SIG-M5 treated with dmso at 0.1 percent for 504 hours (cell line): ENCODE data around the gene SMG6.

Experiments
- DNase-seq: peaks from one replicate; lab custom pipeline; 2025; ENCODE audit not compliant: unreplicated experiment; lab: John Stamatoyannopoulos, UW

SMG6 gene

DNA sequence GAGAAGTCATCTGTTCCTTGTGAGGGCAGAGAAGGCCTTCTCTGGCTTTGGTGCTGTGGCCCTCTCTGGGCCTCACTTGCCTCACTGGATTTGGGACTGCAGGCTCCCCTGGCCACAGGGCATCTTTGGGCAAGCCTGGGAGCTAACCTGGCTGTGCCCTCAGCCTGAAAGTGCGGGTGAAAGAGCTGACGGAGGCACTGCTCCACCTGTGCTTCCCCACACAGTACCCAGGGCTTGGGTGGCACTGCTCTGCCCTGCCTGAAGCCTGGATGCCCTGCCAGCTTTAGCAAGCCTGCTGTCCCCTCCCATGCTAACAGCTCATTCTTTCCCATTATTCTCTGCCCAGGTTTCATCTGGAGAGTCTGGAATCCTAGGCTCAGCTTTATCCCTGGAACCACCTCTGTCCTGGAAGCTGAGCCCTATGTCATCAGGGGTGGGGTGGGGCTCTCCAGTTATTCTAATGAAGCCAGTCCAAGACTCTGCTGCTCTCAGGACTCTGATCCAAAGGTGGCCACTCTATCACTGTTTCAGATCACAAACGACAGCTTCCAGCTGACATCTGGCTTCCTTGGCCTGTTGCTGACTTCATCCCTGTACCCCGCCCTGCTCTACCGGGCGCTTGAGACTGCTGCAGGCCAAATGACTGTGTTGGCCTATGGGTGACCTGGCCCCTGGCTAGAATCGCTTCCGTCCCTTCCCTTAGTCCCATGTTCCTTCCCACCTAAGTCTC is 219.4 kb downstream of the SMG6 start:
- DNase-seq: no peak

DNA sequence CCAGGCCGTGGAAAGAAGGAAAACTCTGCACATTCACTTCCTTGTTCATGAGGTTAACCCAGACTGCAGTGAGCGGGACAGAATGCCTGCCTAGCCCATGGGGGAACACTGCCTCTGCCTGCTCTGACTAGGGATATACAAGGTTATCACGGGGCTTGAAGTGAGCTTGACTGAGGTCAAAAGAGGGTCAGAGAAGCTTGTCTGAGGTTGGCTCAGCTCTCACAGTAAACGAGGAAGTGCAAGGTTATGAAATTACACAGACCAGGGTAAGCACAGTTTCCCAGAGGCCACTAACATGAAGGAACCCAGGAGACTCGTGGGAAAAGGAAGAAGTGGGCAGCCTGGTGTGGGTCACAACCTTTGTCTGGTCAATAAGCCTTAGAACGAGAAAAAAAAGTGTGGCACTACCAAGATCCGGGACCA is 220.0 kb downstream of the SMG6 start:
- DNase-seq: peak; percentile 87

DNA sequence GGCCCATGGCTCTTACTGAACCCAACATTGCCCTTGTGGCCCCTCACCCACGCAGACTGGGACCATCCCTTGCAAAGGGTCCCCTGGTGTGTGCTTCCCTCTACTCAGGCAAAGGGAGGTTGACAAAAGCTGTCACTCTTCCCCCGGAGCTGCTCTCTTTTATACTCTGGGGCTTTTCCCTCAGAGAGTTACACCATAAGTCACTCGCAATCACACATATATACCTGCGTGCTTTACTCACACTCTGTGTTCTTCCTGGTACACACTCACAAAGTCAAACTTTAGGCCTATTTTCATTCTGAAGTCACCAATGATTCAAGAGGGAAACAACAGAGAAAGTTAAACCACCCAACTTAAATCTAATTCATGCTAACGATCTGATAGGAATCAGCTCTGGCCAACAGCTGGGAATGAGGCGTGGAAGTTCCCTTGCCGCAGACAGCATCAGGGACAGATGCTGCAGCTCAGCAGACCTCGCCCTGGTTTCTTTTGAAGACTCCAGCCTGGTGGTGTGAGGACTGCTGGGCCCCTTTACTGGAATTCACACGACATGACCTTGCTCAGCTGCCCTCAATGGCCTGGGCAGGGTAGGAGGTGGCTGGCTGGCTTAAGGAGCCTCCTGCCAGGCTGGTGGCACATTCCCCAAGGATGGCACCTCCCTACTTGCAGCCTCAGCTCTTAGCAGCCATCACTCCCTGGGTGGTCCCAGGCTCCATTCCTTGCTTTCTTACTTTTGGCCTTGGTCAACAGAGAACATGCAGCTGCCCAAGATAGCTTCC is 221.4 kb downstream of the SMG6 start:
- no peak for DNase-seq

DNA sequence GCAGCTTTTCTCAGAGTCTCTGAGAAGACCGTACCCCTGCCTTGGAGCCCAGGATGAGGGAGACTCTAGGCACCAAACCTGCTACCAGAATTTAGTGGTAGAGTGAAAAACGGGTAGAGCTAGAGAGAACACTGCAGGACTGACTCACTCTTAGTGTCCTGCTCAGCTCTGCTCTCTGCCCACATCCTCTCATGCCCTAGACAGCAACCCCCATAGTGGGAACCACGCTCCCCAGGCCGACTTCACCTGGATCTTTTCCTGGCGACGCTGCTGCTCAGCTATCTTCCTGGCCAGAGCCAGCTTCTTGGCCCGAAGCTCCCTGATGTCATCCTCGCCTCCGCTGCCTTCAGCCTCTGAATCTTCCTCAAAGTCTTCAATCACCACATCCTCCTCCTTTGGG is 222.0 kb downstream of the SMG6 start:
- no peak for DNase-seq

DNA sequence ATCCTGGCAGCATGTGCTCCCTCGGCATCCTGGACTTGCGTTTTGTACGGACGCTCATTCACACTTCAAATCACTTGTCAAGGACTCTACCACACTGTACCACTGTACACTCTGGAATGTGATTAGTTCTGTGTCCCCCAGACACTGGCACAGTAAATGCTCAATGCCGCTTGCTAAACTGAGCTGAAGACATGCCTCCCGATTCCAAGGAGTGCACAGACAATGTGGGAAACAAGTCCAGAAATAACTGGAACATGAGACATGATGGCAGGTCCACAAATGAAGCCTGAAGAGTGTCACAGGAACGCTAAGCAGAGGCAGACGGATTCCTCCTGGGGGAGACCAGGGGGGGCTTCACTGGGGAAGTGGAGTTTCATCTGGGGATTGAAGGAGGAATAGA is 226.5 kb downstream of the SMG6 start:
- DNase-seq: no peak

DNA sequence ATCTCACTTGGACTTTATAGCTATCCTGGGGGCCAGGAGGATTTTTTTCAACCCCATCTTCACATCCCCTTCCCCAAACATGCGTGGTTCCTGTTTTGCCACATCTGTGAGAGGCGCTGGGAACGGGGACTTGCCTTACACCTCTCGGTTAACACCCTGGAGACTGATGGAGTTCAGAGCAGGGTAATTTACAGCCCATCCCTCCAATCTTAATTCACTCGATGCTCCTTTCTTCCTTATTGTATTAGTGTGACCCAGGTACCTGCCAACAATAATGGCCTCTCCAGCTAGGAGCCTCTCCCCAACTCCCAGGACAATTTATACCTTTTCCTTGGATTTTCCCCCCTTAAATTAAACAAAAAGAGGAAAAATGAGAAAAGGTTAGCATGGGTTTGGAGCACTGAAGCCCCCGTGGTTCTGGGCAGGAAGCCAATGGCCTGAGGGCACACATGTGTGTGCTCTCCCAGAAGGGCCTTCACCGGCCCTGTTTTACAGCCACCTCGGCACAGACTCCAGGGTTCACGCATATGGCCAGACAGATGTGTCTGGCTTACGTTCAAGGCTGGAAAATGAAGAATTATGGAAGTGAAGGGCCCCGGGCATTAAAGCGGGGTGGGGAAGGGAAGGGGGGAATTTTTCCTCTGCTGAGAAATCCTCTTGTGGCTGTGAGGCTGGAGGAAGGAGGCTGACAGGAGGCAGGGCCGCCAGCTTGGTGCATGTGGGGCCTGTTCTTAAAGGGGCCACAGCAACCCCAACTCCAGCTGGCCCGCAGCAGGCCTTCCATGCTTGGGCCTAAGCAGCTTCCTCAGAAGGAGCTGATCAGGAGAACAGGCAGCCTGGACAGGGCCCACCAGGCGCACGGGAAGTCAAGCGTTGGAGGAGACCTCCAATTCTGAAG is 227.2 kb downstream of the SMG6 start:
- DNase-seq: no peak

DNA sequence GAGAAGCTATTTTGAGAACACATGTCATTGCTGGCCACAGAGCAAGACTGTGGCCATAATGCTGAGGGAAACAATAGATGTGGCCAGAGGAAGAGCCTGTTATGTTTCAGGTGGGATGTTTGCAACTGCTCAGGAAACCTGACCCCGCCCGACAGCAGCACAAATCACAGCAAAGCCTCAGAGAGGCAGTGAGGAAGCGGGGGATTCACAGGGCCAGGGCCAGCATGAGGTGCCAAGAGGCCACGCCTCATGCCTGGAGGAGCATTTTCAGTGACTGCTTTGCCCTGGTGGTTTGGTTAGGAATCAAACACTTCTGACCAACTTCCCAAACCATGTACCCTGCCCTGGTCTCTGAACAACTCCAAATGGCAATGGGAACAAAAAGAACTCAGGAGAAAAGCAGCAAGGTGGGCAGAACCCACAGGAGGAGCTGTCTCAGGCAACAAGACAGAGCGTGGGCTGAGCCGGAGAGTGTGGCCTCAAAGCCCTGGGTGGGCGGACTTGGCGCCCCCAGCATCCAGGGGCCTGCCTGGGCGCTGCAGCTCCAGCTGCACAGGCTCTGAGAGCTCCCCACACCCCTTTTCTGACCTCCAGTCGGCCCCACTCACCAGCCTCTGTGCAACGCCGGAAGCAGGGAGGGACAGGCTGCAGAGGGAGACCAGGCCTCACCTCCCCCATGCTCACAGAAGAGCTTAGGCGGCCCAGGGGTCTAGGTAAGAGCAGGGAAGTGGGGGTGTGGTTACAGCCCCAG is 228.1 kb downstream of the SMG6 start:
- no peak for DNase-seq

DNA sequence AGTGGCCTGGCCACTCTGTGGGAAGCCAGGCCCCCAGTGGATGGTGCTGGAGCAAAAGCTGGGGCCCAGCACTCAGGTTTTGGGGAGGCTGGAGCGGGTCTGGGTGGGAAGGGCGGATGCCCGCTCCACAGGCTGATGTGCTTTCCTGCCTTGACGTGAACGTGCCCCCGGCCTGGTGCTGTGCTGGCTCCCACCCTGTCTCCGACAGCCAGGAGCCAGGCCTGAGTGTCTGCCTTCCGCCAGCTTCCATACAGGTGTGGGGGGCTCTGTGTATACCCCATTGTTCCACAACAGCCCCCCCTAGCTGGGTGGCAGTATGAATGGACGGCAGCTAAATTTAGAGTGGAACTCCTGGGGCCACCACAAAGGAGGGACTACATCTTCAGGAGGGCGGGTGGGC is 228.7 kb downstream of the SMG6 start:
- DNase-seq: no peak

DNA sequence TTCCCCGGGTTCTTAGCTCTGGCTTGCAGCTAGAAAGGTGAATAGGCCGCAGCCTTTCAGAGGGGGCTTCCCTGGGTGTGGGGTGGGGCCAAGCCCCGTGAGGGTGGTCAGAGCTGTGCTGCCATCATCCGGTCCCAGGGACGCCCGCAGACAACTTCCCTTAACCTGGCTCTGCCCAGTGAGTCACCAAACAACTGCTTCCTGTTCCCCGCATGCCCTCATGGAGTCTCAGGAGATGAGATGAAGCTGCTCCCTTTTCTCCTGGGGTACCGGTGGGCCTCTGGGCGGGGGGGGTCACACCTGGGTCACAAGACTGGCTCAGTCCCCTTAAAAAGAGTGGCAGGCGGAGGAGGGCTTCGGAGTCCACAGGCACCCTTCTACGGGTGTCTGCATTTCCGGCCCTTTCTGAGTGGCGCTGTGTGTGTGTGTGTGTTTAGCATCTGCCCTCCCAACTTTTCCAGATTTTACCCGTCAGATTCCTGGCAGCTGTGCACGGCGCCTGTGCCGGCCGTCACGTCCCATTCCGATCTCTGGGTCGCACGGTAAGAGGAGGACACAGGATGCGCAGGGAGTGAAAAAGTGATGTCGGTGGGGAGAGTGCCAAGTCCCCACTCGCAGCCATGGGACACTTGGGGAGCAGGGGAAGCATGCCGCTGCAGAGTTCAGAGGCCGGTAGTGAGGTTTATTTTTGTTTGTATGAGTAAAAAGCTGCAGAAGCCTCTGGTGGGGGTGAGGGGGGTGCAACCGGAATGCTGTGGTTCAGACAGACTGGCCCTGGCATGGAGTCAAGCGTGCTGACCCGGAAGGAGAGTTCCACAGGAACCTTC is 231.9 kb downstream of the SMG6 start:
- DNase-seq: no peak

DNA sequence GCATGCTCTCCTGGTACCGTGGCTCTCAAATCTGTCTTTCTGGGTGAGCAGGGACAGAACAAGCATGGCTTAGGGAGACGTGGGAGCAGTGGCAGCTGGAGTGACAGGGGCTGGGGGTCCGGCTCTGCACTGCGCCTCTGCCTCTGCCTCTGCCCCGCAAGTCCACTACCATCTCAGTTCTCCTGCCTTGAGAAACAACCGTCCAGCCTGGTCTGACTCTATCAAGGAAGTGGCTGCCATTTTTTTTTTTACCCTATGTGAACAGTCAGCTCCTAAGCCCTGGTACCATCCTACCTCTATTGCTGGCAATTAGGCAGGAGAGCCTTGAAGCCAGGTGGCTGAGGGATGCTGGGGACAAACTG is 232.6 kb downstream of the SMG6 start:
- no peak for DNase-seq

DNA sequence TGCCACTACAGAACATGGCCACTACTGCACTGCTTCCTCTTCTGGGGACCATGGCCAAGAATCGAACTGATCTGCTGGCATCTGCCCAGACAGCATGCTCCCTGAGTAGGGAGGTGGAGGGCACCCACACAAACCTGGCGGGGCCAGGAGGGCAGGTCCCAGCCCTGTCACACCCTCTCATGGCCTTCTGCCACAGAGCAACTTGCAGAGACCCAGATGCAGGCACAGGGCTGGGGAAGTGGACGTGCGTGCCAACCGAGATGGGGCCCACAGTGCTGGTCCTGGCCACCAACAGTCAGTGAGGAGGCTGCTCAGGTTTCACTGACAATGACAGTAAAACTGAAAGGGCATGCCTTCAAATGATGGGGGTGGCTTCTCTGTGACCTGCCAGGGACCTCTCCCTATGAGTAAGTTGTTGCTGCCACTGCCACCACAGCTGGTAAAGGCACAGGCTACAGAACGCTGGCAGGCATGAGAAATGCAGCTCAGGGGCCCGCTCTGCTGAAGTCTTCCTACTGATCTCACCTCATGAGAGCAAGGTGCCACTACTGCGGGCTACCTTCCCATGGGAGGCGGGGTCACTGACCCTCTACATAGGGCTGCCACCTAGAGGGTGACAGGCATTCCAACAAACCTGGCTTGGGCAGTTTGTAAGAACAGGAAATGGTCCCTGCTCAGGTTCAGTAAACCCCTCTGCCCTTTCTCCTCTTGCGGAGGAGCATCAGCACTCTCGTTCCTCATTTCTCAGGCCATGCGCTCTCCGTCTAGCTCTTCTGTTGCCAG is 233.2 kb downstream of the SMG6 start:
- no peak for DNase-seq

DNA sequence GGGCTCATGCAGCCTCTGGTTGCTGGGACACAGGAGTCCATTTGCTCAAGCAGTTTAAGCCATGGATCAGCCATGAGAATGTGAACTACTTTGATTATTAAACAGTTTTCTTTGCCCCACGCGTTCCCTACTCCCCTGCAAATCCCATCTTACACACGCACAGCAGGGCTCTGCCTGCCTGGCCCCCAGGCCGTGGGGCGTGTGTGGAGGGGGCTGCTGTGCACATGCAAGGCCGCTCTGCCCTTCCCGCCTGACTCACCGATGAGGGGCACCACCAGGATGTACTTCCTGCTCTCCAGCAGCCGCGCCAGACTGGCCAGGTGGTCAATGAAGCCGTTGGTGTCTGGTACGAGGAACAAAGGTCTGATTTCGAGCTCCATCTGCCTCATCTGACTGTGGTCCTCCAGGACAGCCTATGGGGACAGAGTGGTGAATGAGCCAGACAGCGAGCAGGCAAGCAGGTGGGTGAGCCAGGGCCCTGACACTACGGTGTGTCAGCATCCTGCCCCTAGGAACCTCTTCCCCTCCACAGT is 235.0 kb downstream of the SMG6 start:
- DNase-seq: no peak

DNA sequence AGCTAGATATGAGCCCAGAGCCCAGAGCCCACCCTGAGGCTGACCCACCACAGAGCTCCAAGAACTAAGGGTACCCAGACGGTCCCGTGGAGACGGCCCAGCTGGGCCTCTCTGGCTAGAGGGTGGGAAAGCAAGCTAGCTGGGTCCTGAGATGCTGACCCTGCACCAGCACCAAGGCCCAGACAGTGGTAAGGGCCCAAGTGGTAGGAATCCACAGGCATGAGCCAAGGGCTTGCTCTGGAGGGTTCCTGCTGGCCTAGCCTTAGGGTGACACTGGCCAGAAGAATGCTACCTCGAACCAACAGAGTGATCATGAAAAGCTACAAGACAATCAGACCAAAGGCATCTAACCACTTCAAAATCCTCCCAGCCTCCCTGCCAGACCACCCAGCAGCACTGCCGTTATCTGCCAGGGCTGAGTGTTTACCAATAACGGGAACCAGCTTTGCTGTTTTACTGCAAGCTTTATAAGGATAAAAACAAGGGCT is 235.5 kb downstream of the SMG6 start:
- DNase-seq: no peak

DNA sequence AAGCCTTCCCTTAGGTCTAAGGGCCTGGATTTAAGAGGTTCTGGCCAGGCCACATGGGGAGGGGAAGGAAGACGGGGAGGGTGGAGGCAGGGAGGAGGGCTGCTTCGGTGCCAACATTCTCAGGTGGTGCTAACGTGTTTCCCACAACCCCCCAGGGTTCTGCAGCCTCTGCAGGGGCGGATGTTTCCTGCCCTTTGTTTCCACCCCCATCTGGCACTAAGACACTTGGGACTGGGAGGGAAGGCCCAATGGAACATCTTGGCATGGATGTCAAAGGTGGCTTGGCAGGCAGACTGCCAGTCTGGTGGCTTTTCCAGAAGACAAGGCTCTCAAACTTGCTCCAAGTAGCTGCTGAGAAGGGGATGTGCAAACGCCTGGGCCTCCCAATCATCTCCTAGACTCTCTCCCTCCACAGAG is 236.0 kb downstream of the SMG6 start:
- DNase-seq: no peak

DNA sequence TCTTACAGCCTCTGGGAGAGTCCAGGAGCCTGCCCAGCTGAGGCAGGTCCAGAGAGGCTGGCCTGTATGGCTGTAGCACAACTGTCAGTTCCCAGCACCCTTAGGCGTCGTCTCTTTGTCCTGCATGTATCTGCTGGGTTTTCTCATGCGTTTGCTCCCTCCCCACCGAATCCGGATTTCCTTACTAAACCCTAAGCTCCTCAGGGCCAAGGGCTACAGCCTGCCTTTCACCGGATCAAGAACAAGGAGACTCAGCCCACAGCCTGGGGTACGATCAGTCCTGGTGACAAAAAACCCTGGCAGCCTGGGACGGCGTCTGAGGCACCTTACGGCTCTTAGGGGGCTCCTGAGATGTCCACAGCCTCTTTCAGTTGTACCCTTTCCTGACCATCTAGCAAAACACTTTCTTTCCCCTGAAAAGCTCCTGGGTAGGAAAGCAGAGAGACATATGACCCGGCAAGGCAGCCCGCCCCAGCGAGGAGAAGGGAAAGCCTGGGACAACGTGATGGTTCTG is 236.5 kb downstream of the SMG6 start:
- no peak for DNase-seq

DNA sequence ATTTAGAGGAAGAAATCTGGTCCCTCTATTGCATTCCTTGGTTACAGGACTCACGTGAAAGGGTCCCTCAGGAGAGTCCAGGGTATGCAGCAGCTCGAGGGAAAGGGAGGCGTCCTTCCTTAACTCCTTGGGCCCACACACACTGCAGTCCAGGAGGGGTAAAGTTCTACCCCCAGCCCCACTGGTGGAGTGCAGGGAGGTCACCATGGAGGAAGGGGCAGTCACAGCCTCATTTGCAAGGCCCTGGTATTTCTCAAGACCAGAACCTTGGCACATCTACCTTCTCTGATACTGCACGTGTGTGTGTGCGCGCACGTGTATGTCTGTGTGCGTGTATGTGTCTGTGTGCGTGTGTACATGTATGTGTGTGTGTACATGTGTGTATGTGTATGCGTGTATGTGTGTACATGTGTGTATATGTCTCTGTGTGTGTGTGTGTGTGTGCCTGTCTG is 237.6 kb downstream of the SMG6 start:
- DNase-seq: no peak

DNA sequence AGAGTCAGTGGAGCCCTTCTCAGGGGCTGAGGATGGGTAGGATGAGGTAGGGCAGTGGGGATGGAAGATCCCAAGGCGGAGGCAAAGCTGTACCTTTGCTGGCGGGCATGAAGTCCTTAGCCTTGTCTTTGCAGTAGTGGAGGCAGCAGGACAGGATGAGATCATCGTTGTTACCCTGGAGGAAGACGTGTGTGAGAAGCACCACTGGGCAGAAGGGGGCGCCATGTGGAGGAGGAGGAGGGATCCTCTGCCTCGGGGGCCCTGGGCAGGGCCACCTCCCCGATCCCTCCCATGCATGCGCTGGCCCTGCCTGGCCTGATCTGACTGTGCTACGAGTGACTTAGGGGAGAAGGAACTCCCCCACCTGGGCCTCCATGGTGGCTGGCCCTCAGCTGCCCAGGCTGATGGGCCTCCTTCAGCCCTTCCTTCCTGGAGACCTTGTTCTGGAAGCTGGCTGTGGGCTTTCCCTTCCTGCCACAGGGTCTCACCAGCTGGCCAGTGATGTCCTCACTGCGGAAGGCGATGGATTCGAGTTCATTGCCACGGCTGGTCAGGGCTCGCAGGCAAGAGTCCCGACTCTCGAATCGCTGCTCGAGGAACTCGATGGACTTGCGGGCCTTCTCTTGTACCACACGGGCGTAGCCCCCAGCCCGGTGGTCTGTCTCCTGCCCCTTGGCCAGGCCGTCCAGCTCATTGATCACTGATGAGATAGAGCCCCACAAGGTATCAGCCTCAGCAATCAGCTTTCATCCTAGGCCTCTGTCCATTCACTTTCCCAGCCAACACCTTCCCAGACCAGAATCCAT is 238.4 kb downstream of the SMG6 start:
- no peak for DNase-seq

DNA sequence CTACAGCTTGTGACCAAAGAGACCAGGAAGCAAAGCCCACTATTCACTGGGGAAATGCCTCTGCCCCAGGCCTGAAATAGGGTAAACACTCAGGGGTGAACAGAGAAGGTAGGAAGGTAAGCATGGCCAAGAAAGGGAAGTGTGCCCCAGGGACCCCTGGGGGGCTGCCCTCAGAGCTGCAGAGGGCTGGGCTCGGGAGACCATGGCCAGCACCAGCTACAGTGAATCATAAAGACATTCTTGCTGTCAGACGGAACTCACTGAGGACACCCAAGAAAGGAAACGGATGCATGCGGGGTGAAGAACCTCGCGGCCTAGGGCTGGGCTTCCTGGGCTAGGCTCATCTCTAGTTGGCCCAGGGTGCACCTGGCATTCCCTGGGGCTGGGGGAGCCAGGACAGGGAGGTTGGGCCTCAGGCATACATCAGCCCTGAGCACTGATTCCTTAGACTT is 239.0 kb downstream of the SMG6 start:
- no peak for DNase-seq
